ENCODE data around the gene LRP1B. TPM values are rescaled to one million over a fixed set of nuclear protein-coding genes. Genes with fewer than 3 reads are reported as not detected.

The LRP1B gene
- total RNA-seq, 1 donor from 2014 or later = 0.25 TPM

GRCh38 chr2:142082368-142082767, 48.4 kb downstream of the LRP1B start:
- DNase-seq (ENCODE audit: low spot score) = no peak
- Mint-ChIP-seq H3K9me3 (ENCODE audit: low read depth) (no peaks in the 10 kb centered on the region), H3K4me1 (ENCODE audit: low read depth) (no peaks in the 10 kb centered on the region), H3K27ac (ENCODE audit: unreplicated experiment) (no peak overlapping the region), H3K27me3 (ENCODE audit: low read depth) (no peaks in the 10 kb centered on the region), H3K36me3 (ENCODE audit: low read depth) (no peaks in the 10 kb centered on the region), H3K4me3 (ENCODE audit: unreplicated experiment) (no peak overlapping the region)
- no peak for TF ChIP-seq CTCF (IDR thresholded peaks at IDR 0.05)

- H3K27ac Mint-ChIP-seq (ENCODE audit: unreplicated experiment) = no peak overlapping the region
- no peaks in the 10 kb centered on the region for H3K27me3 Mint-ChIP-seq (ENCODE audit: low read depth)
- no peaks in the 10 kb centered on the region for H3K36me3 Mint-ChIP-seq (ENCODE audit: low read depth)
- DNase-seq (ENCODE audit: low spot score) = no peak
- no peaks in the 10 kb centered on the region for H3K9me3 Mint-ChIP-seq (ENCODE audit: low read depth)
- no peak for TF ChIP-seq CTCF (IDR thresholded peaks at IDR 0.05)
- H3K4me3 Mint-ChIP-seq (ENCODE audit: unreplicated experiment) = no peak overlapping the region
- H3K4me1 Mint-ChIP-seq (ENCODE audit: low read depth) = no peaks in the 10 kb centered on the region
Measured at GRCh38 chr2:142076317-142076716, 54.5 kb downstream of the LRP1B start.

GRCh38 chr2:142075826-142076225, 55.0 kb downstream of the LRP1B start:
- no peaks in the 10 kb centered on the region for H3K4me1 Mint-ChIP-seq (ENCODE audit: low read depth)
- H3K4me3 Mint-ChIP-seq (ENCODE audit: unreplicated experiment) = no peak overlapping the region
- no peaks in the 10 kb centered on the region for H3K27me3 Mint-ChIP-seq (ENCODE audit: low read depth)
- H3K36me3 Mint-ChIP-seq (ENCODE audit: low read depth) = no peaks in the 10 kb centered on the region
- no peaks in the 10 kb centered on the region for H3K9me3 Mint-ChIP-seq (ENCODE audit: low read depth)
- no peak overlapping the region for H3K27ac Mint-ChIP-seq (ENCODE audit: unreplicated experiment)
- TF ChIP-seq CTCF (IDR thresholded peaks at IDR 0.05) = no peak
- DNase-seq (ENCODE audit: low spot score) = no peak

DNA sequence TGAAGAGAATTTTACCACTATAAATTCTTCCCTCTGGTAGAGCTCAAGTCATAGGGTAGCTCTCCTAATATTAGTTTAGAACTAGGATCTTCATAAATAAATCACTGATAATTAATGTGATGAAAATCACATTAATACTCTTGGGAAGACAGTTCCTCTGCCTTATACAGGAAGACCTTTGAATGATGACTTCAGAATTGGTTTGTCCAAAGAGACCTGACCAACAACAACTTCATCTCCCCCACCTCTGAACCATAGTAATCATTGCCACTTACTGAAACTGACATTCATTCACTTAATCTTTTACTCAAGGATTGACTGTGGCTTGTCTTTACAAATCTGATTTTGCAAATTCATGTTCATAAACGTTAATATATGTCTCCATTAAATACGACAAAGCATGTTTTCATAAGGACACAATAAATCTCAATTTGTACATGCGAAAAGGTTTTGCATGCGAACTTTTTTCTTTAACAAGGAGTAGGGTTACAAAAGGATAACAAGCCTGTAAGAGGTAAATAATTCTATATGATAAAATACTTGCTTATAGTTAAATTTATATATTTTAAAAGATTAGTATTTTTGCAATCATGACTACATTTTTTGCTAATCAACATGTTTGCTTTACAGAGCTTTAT, 61.4 kb downstream of the LRP1B start:
- Mint-ChIP-seq H3K27me3 (ENCODE audit: low read depth) (no peaks in the 10 kb centered on the region), H3K4me1 (ENCODE audit: low read depth) (no peaks in the 10 kb centered on the region), H3K27ac (ENCODE audit: unreplicated experiment) (no peak overlapping the region), H3K9me3 (ENCODE audit: low read depth) (no peaks in the 10 kb centered on the region), H3K4me3 (ENCODE audit: unreplicated experiment) (no peak overlapping the region), H3K36me3 (ENCODE audit: low read depth) (no peaks in the 10 kb centered on the region)
- DNase-seq (ENCODE audit: low spot score) = no peak
- no peak for TF ChIP-seq CTCF (IDR thresholded peaks at IDR 0.05)

DNA sequence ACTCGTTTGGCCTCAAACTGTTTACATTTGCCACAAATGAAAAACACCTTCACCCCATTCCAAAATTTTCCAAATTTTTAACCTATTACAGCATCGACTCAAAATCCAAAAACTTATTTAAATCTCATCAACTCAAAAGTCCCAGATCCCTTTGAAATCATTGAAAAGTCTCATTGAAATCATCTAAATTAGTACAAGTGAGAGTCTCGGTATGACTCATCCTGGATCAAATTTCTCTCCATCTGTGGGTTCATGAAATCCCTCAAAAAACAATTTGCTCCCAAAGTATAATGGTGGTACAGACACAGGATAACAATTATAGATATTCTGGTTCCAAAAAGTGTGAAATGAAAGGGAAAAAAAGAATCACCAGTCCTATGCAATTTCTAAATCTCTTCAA, 65.1 kb downstream of the LRP1B start:
- H3K27ac Mint-ChIP-seq (ENCODE audit: unreplicated experiment) = no peak overlapping the region
- no peak for TF ChIP-seq CTCF (IDR thresholded peaks at IDR 0.05)
- H3K9me3 Mint-ChIP-seq (ENCODE audit: low read depth) = no peaks in the 10 kb centered on the region
- H3K36me3 Mint-ChIP-seq (ENCODE audit: low read depth) = no peaks in the 10 kb centered on the region
- H3K4me1 Mint-ChIP-seq (ENCODE audit: low read depth) = no peaks in the 10 kb centered on the region
- no peaks in the 10 kb centered on the region for H3K27me3 Mint-ChIP-seq (ENCODE audit: low read depth)
- no peak overlapping the region for H3K4me3 Mint-ChIP-seq (ENCODE audit: unreplicated experiment)
- no peak for DNase-seq (ENCODE audit: low spot score)
